A673 (cell line): Measurements from ENCODE around the gene YWHAH. TPM values are rescaled to one million over a fixed set of nuclear protein-coding genes. Genes with fewer than 3 reads are reported as not detected.
A peak's percentile ranks its signal among the peaks of the same experiment; 100 is the strongest.

ENCODE experiments used
- BruUV-seq: library from RNA; stranded (reverse); fragments of 400-500 nt; replicated peaks from 2 replicates; lab custom pipeline; 2021; lab: Mats Ljungman, UMichigan
- CTCF ChIA-PET: fragments of 300-600 bp; sonication (Branson Sonifier 250); formaldehyde crosslinking; loops from one replicate; lab custom pipeline; 2022; ENCODE audit warnings: antibody characterized with exemption; lab: Charles Lee
- POLR2A ChIA-PET: fragments of 300-600 bp; sonication (Branson Sonifier 250); formaldehyde crosslinking; loops from one replicate; lab custom pipeline; 2022; ENCODE audit warnings: antibody characterized with exemption; ENCODE audit not compliant: low non-redundant PET; lab: Charles Lee
- DNase-seq: peaks from one replicate; pipeline ENCODE4 v3.0.0-alpha.2; 2015; ENCODE audit warnings: low spot score
- H3K27ac ChIP-seq: fragments of 200-600 bp; sonication (generic); 2 replicates; pipeline ENCODE4 v1.5.1; 2016; ENCODE audit warnings: mixed run types, low read depth, mild to moderate bottlenecking, mixed read lengths, antibody characterized with exemption, low read length; ENCODE audit not compliant: poor library complexity, severe bottlenecking
- H3K27me3 ChIP-seq: fragments of 200-600 bp; sonication (generic); replicated peaks from 2 replicates; pipeline ENCODE4 v1.6.1; 2017; ENCODE audit warnings: mixed run types, low read depth, mild to moderate bottlenecking, mixed read lengths, antibody characterized with exemption, low read length; ENCODE audit not compliant: insufficient read depth, poor library complexity
- H3K36me3 ChIP-seq: fragments of 200-600 bp; sonication (generic); 2 replicates; pipeline ENCODE4 v1.6.1; 2016; ENCODE audit warnings: mixed run types, mild to moderate bottlenecking, mixed read lengths, antibody characterized with exemption, low read length; ENCODE audit not compliant: insufficient read depth, poor library complexity, severe bottlenecking
- H3K4me1 ChIP-seq: fragments of 200-600 bp; sonication (generic); 2 replicates; pipeline ENCODE4 v1.6.1; 2017; ENCODE audit warnings: mixed run types, mild to moderate bottlenecking, mixed read lengths, antibody characterized with exemption, low read length; ENCODE audit not compliant: insufficient read depth, poor library complexity, severe bottlenecking
- H3K4me3 ChIP-seq: fragments of 200-600 bp; sonication (generic); 2 replicates; pipeline ENCODE4 v1.5.1; 2016; ENCODE audit warnings: low read depth, mixed run types, mild to moderate bottlenecking, mixed read lengths, low read length; ENCODE audit not compliant: poor library complexity, severe bottlenecking
- H3K9me3 ChIP-seq: fragments of 200-600 bp; sonication (generic); 2 replicates; pipeline ENCODE4 v1.6.1; 2016; ENCODE audit warnings: mixed run types, low read depth, mild to moderate bottlenecking, mixed read lengths, antibody characterized with exemption, low read length; ENCODE audit not compliant: poor library complexity, severe bottlenecking
- EZH2 ChIP-seq: fragments of 200-600 bp; sonication (generic); IDR thresholded peaks from 2 replicates; pipeline ENCODE4 v1.6.1; 2017; ENCODE audit warnings: borderline replicate concordance, low read depth, mild to moderate bottlenecking, mixed read lengths, antibody characterized with exemption, low read length; ENCODE audit not compliant: poor library complexity, severe bottlenecking
- intact Hi-C: fragments of 100-400 bp; cut with micrococcal nuclease; formaldehyde crosslinking; loops from one replicate; pipeline ENCODE4 v1.10.0; 2022; ENCODE audit not compliant: unreplicated experiment
- total RNA-seq: library from RNA; stranded (reverse); gene quantifications from 2 replicates; pipeline ENCODE4 v1.2.3, GENCODE V29; 2021
- TF ChIP-seq, protein P1 (sequence below): fragments of 300-800, 200-600 bp; sonication (generic); conservative IDR thresholded peaks from 2 replicates; pipeline ENCODE4 v1.5.1; 2017; ENCODE audit warnings: low read depth, mild to moderate bottlenecking, antibody characterized with exemption, low read length, moderate library complexity, mixed read lengths

The YWHAH gene
- total RNA-seq, 1 experiment from 2014 or later: 177 TPM

DNA sequence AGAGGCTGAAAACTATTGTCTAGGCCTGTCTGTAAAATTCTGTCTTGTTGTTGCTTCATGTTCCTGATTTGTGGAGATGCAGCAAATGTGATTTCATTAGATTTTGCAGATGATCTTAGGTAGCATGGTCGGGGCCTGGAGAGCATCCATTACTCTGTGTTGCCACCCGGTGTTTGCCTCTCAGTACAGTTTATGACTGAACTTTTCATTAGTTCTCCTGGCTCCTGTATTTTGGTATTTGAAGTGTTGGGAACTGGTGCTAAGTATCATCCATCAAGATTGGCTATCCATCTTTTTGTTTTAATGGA is 7.7 kb downstream of the YWHAH start:
- ChIA-PET POLR2A (no interaction called here), CTCF (interaction anchor here (0.6 kb wide), 1 partner anchor 252 kb away, joined by 4 read pairs; no protein-coding TSS in a partner anchor)
- no peak for TF ChIP-seq EZH2
- TF ChIP-seq, protein P1, sequence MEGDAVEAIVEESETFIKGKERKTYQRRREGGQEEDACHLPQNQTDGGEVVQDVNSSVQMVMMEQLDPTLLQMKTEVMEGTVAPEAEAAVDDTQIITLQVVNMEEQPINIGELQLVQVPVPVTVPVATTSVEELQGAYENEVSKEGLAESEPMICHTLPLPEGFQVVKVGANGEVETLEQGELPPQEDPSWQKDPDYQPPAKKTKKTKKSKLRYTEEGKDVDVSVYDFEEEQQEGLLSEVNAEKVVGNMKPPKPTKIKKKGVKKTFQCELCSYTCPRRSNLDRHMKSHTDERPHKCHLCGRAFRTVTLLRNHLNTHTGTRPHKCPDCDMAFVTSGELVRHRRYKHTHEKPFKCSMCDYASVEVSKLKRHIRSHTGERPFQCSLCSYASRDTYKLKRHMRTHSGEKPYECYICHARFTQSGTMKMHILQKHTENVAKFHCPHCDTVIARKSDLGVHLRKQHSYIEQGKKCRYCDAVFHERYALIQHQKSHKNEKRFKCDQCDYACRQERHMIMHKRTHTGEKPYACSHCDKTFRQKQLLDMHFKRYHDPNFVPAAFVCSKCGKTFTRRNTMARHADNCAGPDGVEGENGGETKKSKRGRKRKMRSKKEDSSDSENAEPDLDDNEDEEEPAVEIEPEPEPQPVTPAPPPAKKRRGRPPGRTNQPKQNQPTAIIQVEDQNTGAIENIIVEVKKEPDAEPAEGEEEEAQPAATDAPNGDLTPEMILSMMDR: peak; percentile 41
- Histone ChIP-seq H3K9me3 (no peaks in the 10 kb centered on the region), H3K4me1 (peaks cover 22% of the 10 kb centered on the region), H3K27ac (no peak overlapping the region), H3K27me3 (no peaks in the 10 kb centered on the region), H3K36me3 (peaks cover 51% of the 10 kb centered on the region), H3K4me3 (no peak overlapping the region)
- no peak for DNase-seq
- BruUV-seq: no TSS peak
- intact Hi-C loops: no loop called here

GRCh38 chr22:31952472-31952871 is 8.1 kb downstream of the YWHAH start:
- Histone ChIP-seq H3K9me3 (no peaks in the 10 kb centered on the region), H3K36me3 (peaks cover 51% of the 10 kb centered on the region), H3K4me3 (no peak overlapping the region), H3K27ac (no peak overlapping the region), H3K4me1 (peaks cover 19% of the 10 kb centered on the region), H3K27me3 (no peaks in the 10 kb centered on the region)
- TF ChIP-seq EZH2: no peak
- TF ChIP-seq, protein P1: no peak
- ChIA-PET POLR2A (no interaction called here), CTCF (interaction anchor here (0.6 kb wide), 1 partner anchor 252 kb away, joined by 4 read pairs; no protein-coding TSS in a partner anchor)
- DNase-seq: no peak
- intact Hi-C loops: no loop called here
- no TSS peak for BruUV-seq

DNA sequence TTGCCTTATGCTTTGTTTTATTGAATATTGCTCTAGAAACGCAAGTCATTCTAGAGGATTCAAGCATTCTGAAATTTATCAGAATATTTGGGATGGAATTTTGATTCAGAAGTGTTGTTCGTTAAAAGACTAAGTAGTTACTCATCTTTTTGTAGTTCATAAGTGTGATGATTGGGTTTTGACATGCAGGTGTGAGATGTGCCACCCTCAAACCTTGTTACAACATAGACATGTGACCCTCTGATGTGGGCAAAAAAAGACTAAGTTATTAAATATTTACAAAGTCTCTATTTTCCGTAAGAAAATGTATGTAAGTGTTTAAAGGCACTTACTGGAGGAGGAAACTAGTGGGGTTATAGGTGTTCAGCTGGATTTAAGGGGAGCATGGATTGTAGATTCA is 8.9 kb downstream of the YWHAH start:
- Histone ChIP-seq H3K4me3 (no peak overlapping the region), H3K4me1 (peaks cover 19% of the 10 kb centered on the region), H3K36me3 (peaks cover 49% of the 10 kb centered on the region), H3K27ac (no peak overlapping the region), H3K27me3 (no peaks in the 10 kb centered on the region), H3K9me3 (no peaks in the 10 kb centered on the region)
- intact Hi-C loops: no loop called here
- ChIA-PET POLR2A (no interaction called here), CTCF (no interaction called here)
- DNase-seq: no peak
- TF ChIP-seq EZH2: no peak
- TF ChIP-seq, protein P1: no peak
- no TSS peak for BruUV-seq
